ENCODE measurements around the gene USP49. TPM values are rescaled to one million over a fixed set of nuclear protein-coding genes. Genes with fewer than 3 reads are reported as not detected.

USP49 gene
- total RNA-seq, 2 donors from 2014 or later, result 2.1 to 2.9 TPM

DNA sequence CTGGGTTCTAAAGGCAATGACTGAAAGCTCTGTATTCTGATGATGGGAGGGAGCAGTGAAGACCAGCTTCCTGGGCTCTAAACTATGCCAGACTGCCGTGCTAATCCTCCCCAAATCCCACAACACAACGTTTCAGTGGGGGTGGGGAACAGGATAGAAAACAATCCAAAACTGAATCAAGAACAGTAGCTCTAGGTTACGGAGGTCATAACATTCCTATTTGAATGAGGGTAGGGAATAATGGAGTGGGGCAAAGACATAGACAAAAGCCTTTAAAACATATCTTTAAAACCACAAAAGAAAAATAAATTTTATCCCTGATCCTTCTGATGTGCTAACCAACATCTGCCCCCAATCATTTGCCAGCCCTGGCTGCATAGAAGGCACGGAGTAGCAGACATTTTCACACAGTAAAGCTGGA, 7.8 kb downstream of the USP49 start:
- DNase-seq, result no peak
- intact Hi-C loops (cut with DNase I, micrococcal nuclease), result no loop called here
- ATAC-seq, result no peak

- ATAC-seq, result no peak
- intact Hi-C loops (cut with DNase I, micrococcal nuclease), result no loop called here
- no peak for DNase-seq
These were observed 9.2 kb downstream of the USP49 start for GRCh38 chr6:41885930-41886329.

DNA sequence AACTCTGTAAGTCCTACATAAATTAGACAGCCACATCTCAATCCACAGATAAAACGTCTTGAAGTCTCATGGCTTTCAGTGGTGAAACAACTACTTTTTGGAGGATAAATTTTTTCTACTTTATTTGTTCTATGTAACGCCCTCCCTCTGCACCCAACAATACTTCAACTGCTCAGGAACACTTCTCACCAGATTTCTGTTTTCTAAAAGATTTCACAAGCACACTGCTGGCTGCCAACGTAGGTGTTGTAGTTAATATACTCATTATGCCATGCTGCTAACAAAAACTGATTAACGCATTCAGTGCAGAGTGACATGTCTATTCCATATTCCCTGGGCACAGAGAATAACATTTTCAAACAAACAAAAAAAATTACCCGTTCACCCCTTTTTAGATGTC, 10.2 kb downstream of the USP49 start:
- DNase-seq (no peak), ATAC-seq (no peak)
- intact Hi-C loops (cut with DNase I, micrococcal nuclease), result no loop called here

- no peak for DNase-seq
- intact Hi-C loops (cut with DNase I, micrococcal nuclease), result no loop called here
- no peak for ATAC-seq
These were observed 13.7 kb downstream of the USP49 start for GRCh38 chr6:41881506-41881905.

- ATAC-seq, result no peak
- no peak for DNase-seq
- intact Hi-C loops (cut with DNase I, micrococcal nuclease), result no loop called here
These were observed 16.2 kb downstream of the USP49 start for GRCh38 chr6:41878961-41879405.

- DNase-seq, result no peak
- ATAC-seq, result no peak
- intact Hi-C loops (cut with DNase I, micrococcal nuclease), result no loop called here
These were observed 16.9 kb downstream of the USP49 start for GRCh38 chr6:41878246-41878645.

- no peak for ATAC-seq
- intact Hi-C loops (cut with DNase I, micrococcal nuclease), result no loop called here
- no peak for DNase-seq
These were observed 18.0 kb downstream of the USP49 start for GRCh38 chr6:41877051-41877680.

GRCh38 chr6:41874741-41875140, 20.4 kb downstream of the USP49 start:
- DNase-seq (no peak), ATAC-seq (no peak)
- intact Hi-C loops (cut with DNase I, micrococcal nuclease), result no loop called here

GRCh38 chr6:41872147-41872546, 23.0 kb downstream of the USP49 start:
- no peak for ATAC-seq
- intact Hi-C loops (cut with DNase I, micrococcal nuclease), result no loop called here
- DNase-seq, result no peak

- ATAC-seq, result no peak
- intact Hi-C loops (cut with DNase I, micrococcal nuclease), result no loop called here
- no peak for DNase-seq
These were observed 23.5 kb downstream of the USP49 start for GRCh38 chr6:41871691-41872090.

DNA sequence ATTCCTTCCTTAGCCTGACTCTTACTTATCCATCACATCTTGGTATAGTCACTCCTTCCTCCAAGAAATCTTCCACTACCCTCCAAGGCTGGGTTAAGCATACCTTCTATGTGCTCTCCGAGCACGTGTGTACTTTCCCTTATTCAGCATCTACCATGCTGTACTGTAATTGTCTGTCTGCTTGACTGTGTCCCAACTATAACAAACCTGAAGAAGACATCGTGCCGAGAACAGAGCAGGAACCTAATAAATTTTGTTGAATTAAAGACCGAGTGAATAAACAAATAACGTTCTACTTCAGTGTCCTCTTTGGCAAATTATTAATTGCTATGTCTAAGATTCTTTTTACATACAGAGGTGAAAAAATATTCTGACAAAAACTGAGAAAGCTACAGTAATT, 35.8 kb downstream of the USP49 start:
- DNase-seq, result no peak
- intact Hi-C loops (cut with DNase I, micrococcal nuclease), result no loop called here

GRCh38 chr6:41858703-41859102, 36.5 kb downstream of the USP49 start:
- ATAC-seq, result no peak
- no peak for DNase-seq
- intact Hi-C loops (cut with DNase I, micrococcal nuclease), result no loop called here

More for the DNA sequence above, 35.8 kb downstream of the USP49 start:
- no peak for ATAC-seq

DNA sequence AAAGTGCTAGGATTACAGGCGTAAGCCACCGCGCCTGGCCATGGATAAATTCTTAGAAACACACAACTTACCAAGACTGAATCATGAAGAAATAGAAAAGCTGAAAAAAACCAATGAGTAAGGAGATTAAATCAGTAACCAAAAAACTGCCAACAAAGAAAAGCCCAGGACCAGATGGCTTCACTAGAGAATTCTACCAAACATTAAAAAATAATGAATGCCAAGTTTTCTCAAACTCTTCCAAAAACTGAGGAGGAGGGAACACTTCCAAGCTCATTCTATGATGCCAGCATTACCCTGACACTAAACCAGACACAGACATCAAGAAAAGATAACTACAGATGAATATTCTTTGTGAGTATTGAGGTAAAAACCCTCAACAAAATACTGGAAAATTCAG, 44.3 kb downstream of the USP49 start:
- intact Hi-C loops (cut with DNase I, micrococcal nuclease), result no loop called here
- DNase-seq (no peak), ATAC-seq (no peak)

DNA sequence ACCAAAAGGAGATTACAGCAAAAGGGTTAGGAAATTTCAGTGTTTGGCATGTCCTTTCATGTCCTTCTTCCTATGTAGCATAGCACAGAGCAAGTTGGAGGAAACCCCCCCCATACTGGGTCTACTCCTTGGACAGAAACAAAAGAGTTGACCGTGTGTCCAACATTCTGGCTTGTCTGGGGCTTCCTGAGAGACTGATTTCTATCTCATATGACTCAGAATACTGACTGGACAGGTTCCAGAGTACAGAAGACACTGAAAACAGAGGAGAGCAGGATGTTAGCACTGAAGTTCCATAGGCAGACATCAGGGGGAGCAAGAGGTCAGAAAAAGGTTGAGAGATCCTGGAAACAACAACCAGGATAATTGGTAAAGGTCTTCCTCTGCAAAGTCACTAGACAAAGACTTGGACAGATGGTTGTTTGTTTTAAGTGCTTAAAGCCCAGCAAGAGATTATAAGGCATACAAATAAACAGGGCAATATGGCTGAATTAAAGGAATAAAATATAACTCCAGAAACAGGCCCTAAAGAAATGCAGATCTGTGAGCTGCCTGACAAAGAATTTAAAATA, 48.4 kb downstream of the USP49 start:
- intact Hi-C loops (cut with DNase I, micrococcal nuclease), result no loop called here
- ATAC-seq, result peak; percentile 90
- peak; percentile 34 to 57 for DNase-seq

GRCh38 chr6:41843178-41843577, 52.0 kb downstream of the USP49 start:
- DNase-seq, result no peak
- ATAC-seq, result no peak
- intact Hi-C loops (cut with DNase I, micrococcal nuclease), result no loop called here

DNA sequence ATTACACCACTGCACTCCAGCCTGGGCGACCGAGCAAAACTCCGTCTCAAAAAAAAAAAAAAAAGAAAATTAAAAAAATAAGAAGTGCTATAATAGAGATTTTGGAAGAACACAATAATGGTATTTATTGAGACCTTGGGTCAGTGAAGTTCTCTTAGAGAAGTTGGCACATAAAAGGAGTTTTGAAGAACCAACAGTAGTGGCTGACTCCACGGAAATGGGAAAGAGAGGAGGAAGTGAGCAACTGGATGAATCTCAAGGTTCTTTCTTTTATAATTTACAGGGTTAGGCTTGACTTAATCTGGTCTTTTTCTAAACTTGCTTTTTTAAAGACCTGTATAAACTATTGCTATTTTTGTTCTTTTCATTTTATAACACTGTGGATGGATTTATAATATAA, 54.8 kb downstream of the USP49 start:
- no peak for ATAC-seq
- no peak for DNase-seq
- intact Hi-C loops (cut with DNase I, micrococcal nuclease), result no loop called here

DNA sequence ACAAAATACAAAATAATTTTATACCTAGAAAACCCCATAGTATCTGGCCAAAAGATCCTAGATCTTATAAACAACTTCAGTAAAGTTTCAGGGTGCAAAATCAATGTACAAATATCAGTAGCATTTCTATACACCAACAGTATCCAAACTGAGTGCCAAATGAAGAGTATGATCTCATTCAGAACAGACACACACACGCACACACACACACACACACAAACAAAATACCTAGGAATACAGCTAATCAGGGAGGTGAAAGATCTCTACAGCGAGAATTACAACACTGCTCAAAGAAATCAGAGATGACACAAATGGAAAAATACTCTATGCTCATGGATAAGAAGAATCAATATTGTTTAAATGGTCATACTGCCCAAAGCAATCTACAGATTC, 58.5 kb downstream of the USP49 start:
- DNase-seq (no peak), ATAC-seq (no peak)
- intact Hi-C loops (cut with DNase I, micrococcal nuclease), result no loop called here

- intact Hi-C loops (cut with DNase I, micrococcal nuclease), result no loop called here
- DNase-seq (no peak), ATAC-seq (no peak)
These were observed 59.0 kb downstream of the USP49 start for GRCh38 chr6:41836022-41836659.

- DNase-seq (no peak), ATAC-seq (no peak)
- intact Hi-C loops (cut with DNase I, micrococcal nuclease), result no loop called here
These were observed 62.9 kb downstream of the USP49 start for GRCh38 chr6:41832263-41832662.

- intact Hi-C loops (cut with DNase I, micrococcal nuclease), result no loop called here
- ATAC-seq (no peak), DNase-seq (no peak)
These were observed 68.7 kb downstream of the USP49 start for GRCh38 chr6:41826343-41827022.

Data from left colon (tissue), 2 donors.